22Rv1 (cell line): ENCODE results near the gene FECH.
"Not testable (repeated sequence)": the region's sequence is repeated elsewhere in the genome, so short reads cannot be mapped to it uniquely, and the experiment has no call there.

ENCODE experiments used
- CTCF ChIP-seq: fragments of 450-650 bp; IDR thresholded peaks from 2 replicates; pipeline ENCODE4 v1.5.1; 2017; ENCODE audit warnings: mild to moderate bottlenecking
- ZFX ChIP-seq: fragments of 450-650 bp; IDR thresholded peaks from 2 replicates; pipeline ENCODE4 v1.6.1; 2017; ENCODE audit warnings: antibody characterized with exemption, borderline replicate concordance

- TF ChIP-seq CTCF, ZFX: not testable (repeated sequence)
These were observed 6.2 kb upstream of the FECH start for GRCh38 chr18:57592716-57593115.
